Heart right ventricle (tissue), 16 donors: ENCODE data around the gene SETMAR. TPM values are rescaled to one million over a fixed set of nuclear protein-coding genes. Genes with fewer than 3 reads are reported as not detected.

Source experiments
- ATAC-seq, 8 donors: fragments of 200-7000 bp; cut with Tn5 transposase; one replicate each; pipeline ENCODE4 v1.9.1; 2020; ENCODE audit warnings: mild to moderate bottlenecking in 8 of 8, moderate library complexity in 8 of 8, moderate number of reproducible peaks in 1 of 8
- DNase-seq, 2 donors: peaks; one replicate each; pipeline ENCODE4 v3.0.0-alpha.2; 2020
- H3K27ac ChIP-seq, 10 donors: fragments of 200-600 bp; sonication (generic) in 2 of 10; one replicate each; pipeline versions ENCODE4 v1.5.0 to v1.8.0; 2020 to 2022; ENCODE audit warnings: mild to moderate bottlenecking in 3 of 10
- H3K27me3 ChIP-seq, 7 donors: fragments of 200-600 bp; one replicate each; pipeline ENCODE4 v1.8.0; 2021 to 2022; ENCODE audit warnings: mild to moderate bottlenecking in 2 of 7
- H3K36me3 ChIP-seq, 9 donors: fragments of 200-600 bp; sonication (generic) in 1 of 9; one replicate each; pipeline versions ENCODE4 v1.5.0 to v1.8.0; 2020 to 2022; ENCODE audit warnings: mild to moderate bottlenecking in 2 of 9
- H3K4me1 ChIP-seq, 9 donors: fragments of 200-600 bp; sonication (generic) in 1 of 9; one replicate each; pipeline versions ENCODE4 v1.5.0 to v1.8.0; 2020 to 2022; ENCODE audit warnings: mild to moderate bottlenecking in 4 of 9
- H3K4me3 ChIP-seq, 10 donors: fragments of 200-600 bp; sonication (generic) in 2 of 10; one replicate each; pipeline versions ENCODE4 v1.5.0 to v1.8.0; 2020 to 2022; ENCODE audit warnings: mild to moderate bottlenecking in 7 of 10, moderate library complexity in 2 of 10
- H3K9me3 ChIP-seq, 11 donors: fragments of 200-600 bp in 10 of 11; sonication (generic) in 2 of 11; one replicate each; pipeline versions ENCODE4 v1.5.0 to v1.8.0; 2013 to 2022; ENCODE audit warnings: mild to moderate bottlenecking in 2 of 11, control low read depth in 1 of 11, moderate library complexity in 1 of 11
- CTCF ChIP-seq, 9 donors: fragments of 200-600 bp; sonication (generic) in 2 of 9; IDR thresholded peaks; one replicate each; pipeline versions ENCODE4 v1.5.0 to v1.8.0; 2021 to 2022; ENCODE audit warnings: antibody characterized with exemption in 9 of 9, mild to moderate bottlenecking in 5 of 9, moderate library complexity in 1 of 9
- WGBS, 2 donors: extraction: QIAGEN DNeasy Blood & Tissue Kit; methylation state at CpG; one replicate each; pipeline ENCODE4 v1.1.7; 2013; ENCODE audit warnings: inconsistent platforms in 1 of 2; 5-methylcytosine and 5-hydroxymethylcytosine counted together
- intact Hi-C, 10 donors: fragments of 100-400 bp; cut with DNase I; formaldehyde crosslinking; loops; one replicate each; pipeline versions ENCODE4 v1.11.1 to v1.14.2; 2022
- polyA plus RNA-seq, 2 donors: library from polyadenylated mRNA; stranded (reverse); fragments of 200-250 nt; gene quantifications; one replicate each; pipeline ENCODE4 v1.2.3, GENCODE V29; 2013
- total RNA-seq, 10 donors: library from RNA; stranded (reverse); fragmentation: NEBNext Ultra II Directional in 3 of 10; extraction: Animal tissue kit (Norgen Biotek cat#: 25700) in 3 of 10; gene quantifications; one replicate each; pipeline versions ENCODE4 v1.2.1 to v1.2.4, GENCODE V29; 2021 to 2023
- donor health status: Arrhythmogenic right ventricular cardiomyopathy.
- donor health status: ischemic (EF 13 %, LVEDD 7.1; RV severe dilation, severe dysfunction).
- donor health status: healthy with polysubstance abuse.
- donor health status: DM: no; HTN: yes; CAD: no.
- donor health status: DM: no; HTN: no; CAD: no.
- donor health status: ischemic (EF 25% LVEDD 6.9; RV normal size, moderate dysfunction).
- donor health status: ischemic (EF 25% LVEDD 5.7; RV mildly dilated, moderate dysfunction).
- donor health status: healthy.
- donor health status: DM: yes; HTN: yes; CAD: no.
- donor health status: Ischemic cardiomyopathy.
- donor health status: ischemic (EF 35%, LVEDD 5.7; RV mildly dilated, moderate dysfunction).
- donor health status: nonischemic (EF 11% LVEDD 7.7; RV severe dilation, severe dysfunction).
- donor health status: DM: yes; HTN: yes; CAD: no.
- donor health status: PGD.
- donor health status: ischemic (EF 29% LVEDD 5.4; RV normal size, mild dysfunction).
- donor health status: nonischemic (EF 23%, LVEDD 6.1; RV moderate dilation, normal function).

SETMAR gene
- total and polyA plus RNA-seq, 12 donors: 6.0 to 30.2 (median 12.7) TPM

GRCh38 chr3:4314688-4315087 is 11.5 kb downstream of the SETMAR start:
- Histone ChIP-seq H3K27me3 (no peaks in the 10 kb centered on the region), H3K4me1 (peaks cover 0 to 25% (median 15%) of the 10 kb centered on the region in 9 donors), H3K36me3 (peaks cover 0 to 57% (median 20%) of the 10 kb centered on the region in 9 donors), H3K9me3 (peaks cover 0 to 7% (median 0%) of the 10 kb centered on the region in 11 donors), H3K27ac (no peak overlapping the region), H3K4me3 (no peak overlapping the region)
- intact Hi-C loops: no loop called here
- peak in 4 of 9 donors; percentile 6 to 28 (median 14) for TF ChIP-seq CTCF (IDR thresholded peaks at IDR 0.05)
- WGBS, 2 donors: 87 to 91% methylated on average over 4 of the region's 4 CpGs
- no peak for DNase-seq
- no peak for ATAC-seq

GRCh38 chr3:4320096-4320911 is 17.1 kb downstream of the SETMAR start:
- Histone ChIP-seq H3K4me3 (no peak overlapping the region), H3K36me3 (peaks cover 0 to 31% (median 12%) of the 10 kb centered on the region in 9 donors), H3K27me3 (no peaks in the 10 kb centered on the region), H3K9me3 (peaks cover 0 to 7% (median 0%) of the 10 kb centered on the region in 11 donors), H3K4me1 (peaks cover 0 to 34% (median 0%) of the 10 kb centered on the region in 9 donors), H3K27ac (peak overlapping the region in 1 of 10 donors; percentile 0)
- ATAC-seq (no peak), DNase-seq (no peak)
- intact Hi-C loops: no loop called here
- TF ChIP-seq CTCF (IDR thresholded peaks at IDR 0.05): no peak

- Histone ChIP-seq H3K27ac (no peak overlapping the region), H3K4me3 (no peak overlapping the region), H3K27me3 (no peaks in the 10 kb centered on the region), H3K9me3 (peaks cover 0 to 6% (median 0%) of the 10 kb centered on the region in 11 donors), H3K36me3 (peaks cover 0 to 16% (median 5%) of the 10 kb centered on the region in 9 donors), H3K4me1 (peaks cover 0 to 34% (median 0%) of the 10 kb centered on the region in 9 donors)
- no peak for TF ChIP-seq CTCF (IDR thresholded peaks at IDR 0.05)
- 75 to 80% methylated on average over 1 of the region's 1 CpG for WGBS, 2 donors
- intact Hi-C loops: no loop called here
- ATAC-seq (no peak), DNase-seq (no peak)
These were observed 18.6 kb downstream of the SETMAR start for GRCh38 chr3:4321732-4322131.

GRCh38 chr3:4322635-4323034 is 19.5 kb downstream of the SETMAR start:
- no peak for TF ChIP-seq CTCF (IDR thresholded peaks at IDR 0.05)
- peak in 1 of 8 donors; percentile 45 for ATAC-seq

More at GRCh38 chr3:4322635-4323034, 19.5 kb downstream of the SETMAR start:
- Histone ChIP-seq H3K4me1 (peaks cover 0 to 34% (median 0%) of the 10 kb centered on the region in 9 donors), H3K4me3 (no peak overlapping the region), H3K27me3 (no peaks in the 10 kb centered on the region), H3K36me3 (peaks cover 0 to 10% (median 0%) of the 10 kb centered on the region in 9 donors), H3K27ac (no peak overlapping the region), H3K9me3 (peaks cover 0 to 11% (median 0%) of the 10 kb centered on the region in 11 donors)
- intact Hi-C loops: no loop called here
- 94 to 96% methylated on average over 1 of the region's 1 CpG for WGBS, 2 donors
- DNase-seq: no peak
